Suprapubic skin (tissue), 4 donors: Measurements from ENCODE around the gene RBM5. TPM values are rescaled to one million over a fixed set of nuclear protein-coding genes. Genes with fewer than 3 reads are reported as not detected.

Experiments used
- DNase-seq, 2 donors: peaks; one replicate each; pipeline ENCODE4 v3.0.0-alpha.2; 2019; ENCODE audit warnings: low spot score in 2 of 2
- H3K27ac ChIP-seq: fragments of 200-600 bp; sonication (generic); one replicate; pipeline ENCODE4 v1.5.1; 2019
- H3K27me3 ChIP-seq: fragments of 200-600 bp; sonication (generic); one replicate; pipeline ENCODE4 v1.5.1; 2019
- H3K36me3 ChIP-seq: fragments of 200-600 bp; sonication (generic); one replicate; pipeline ENCODE4 v1.5.1; 2019
- H3K4me1 ChIP-seq: fragments of 200-600 bp; sonication (generic); one replicate; pipeline ENCODE4 v1.5.1; 2019
- H3K4me3 ChIP-seq: fragments of 200-600 bp; sonication (generic); one replicate; pipeline ENCODE4 v1.5.1; 2019; ENCODE audit warnings: mild to moderate bottlenecking
- H3K9me3 ChIP-seq: fragments of 200-600 bp; sonication (generic); one replicate; pipeline ENCODE4 v1.5.1; 2019
- EP300 ChIP-seq: sonication (generic); formaldehyde crosslinking; IDR thresholded peaks from one replicate; pipeline ENCODE4 v1.6.1; 2017; ENCODE audit warnings: antibody characterized with exemption
- POLR2A ChIP-seq, 2 donors: fragments of 450-650 bp; IDR thresholded peaks; one replicate each; pipeline ENCODE4 v1.6.1; 2017; ENCODE audit warnings: antibody characterized with exemption in 2 of 2, mild to moderate bottlenecking in 2 of 2, moderate library complexity in 2 of 2
- POLR2AphosphoS5 ChIP-seq, 3 donors: sonication (generic); formaldehyde crosslinking; IDR thresholded peaks; one replicate each; pipeline ENCODE4 v1.6.1; 2017; ENCODE audit warnings: antibody characterized with exemption in 3 of 3
- WGBS: methylation state at CpG from one replicate; pipeline ENCODE4 v1.1.5; 2018; 5-methylcytosine and 5-hydroxymethylcytosine counted together
- total RNA-seq, 4 donors: library from RNA; depleted of rRNA; stranded (reverse); fragments of >200 nt; gene quantifications; one replicate each; pipeline ENCODE4 v1.1.0, GENCODE V29; 2016
- TF ChIP-seq, protein P1 (sequence below), 2 donors: fragments of 200-600 bp in 1 of 2; fragments of 450-650 bp in 1 of 2; sonication (generic) in 1 of 2; IDR thresholded peaks; one replicate each; pipeline ENCODE4 v1.5.1; 2016 to 2019; ENCODE audit warnings: antibody characterized with exemption in 2 of 2, mild to moderate bottlenecking in 1 of 2, moderate library complexity in 1 of 2

RBM5 gene
- total RNA-seq, 4 donors from 2014 or later, result 129 to 681 (median 208) TPM

DNA sequence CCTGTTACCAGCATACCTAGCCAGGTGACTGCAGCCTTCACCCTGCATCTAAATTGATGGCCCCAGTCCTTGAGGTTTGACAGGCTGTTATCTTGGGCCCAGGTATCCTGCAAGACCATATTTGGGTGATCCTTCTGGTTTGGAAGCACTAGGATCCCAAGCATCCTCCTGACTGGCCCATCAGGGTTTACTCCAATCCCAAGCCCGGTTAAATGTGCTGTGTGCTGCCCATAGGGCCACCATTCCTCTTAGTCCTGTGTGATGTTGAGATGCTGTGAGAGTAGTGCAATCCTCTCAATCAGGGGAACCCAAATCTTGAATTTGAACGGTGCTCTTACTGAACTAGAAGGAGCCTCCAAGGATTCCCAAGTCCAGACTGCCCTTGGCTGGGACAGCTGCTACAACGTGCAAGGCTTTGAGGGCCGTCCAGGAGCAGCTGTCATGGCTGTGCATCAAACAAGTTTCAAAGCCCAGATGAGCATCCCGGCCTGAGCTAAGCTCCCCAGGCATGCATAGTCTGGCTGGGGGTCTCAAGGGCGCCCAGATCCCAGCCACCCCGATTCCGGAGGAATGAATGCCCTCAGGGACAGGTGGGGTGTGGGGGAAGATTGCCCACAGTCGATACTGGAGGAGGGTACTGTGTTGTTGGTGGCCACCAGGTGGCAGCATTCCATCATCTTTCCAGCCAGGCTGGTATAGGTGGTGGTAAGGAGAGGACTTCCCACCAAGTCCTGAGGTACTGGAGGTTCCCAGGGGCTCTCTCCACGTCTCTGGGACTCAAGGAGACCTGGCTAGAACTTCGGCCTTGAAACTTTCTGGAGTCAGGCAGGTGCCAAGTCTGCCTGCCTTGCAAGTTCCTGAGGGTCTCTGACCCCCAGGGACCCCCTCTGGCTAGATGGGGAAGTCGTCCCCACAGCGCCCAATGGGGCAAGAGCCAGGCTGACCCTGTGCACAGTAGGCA lies 32.6 kb downstream of the RBM5 start:
- H3K4me3 ChIP-seq, result no peak overlapping the region
- H3K4me1 ChIP-seq, result peaks cover 49% of the 10 kb centered on the region
- TF ChIP-seq POLR2AphosphoS5 (IDR thresholded peaks at IDR 0.05) (peak in 1 of 3 donors; percentile 72), POLR2A (IDR thresholded peaks at IDR 0.05) (no peak), EP300 (no peak)
- TF ChIP-seq, protein P1, sequence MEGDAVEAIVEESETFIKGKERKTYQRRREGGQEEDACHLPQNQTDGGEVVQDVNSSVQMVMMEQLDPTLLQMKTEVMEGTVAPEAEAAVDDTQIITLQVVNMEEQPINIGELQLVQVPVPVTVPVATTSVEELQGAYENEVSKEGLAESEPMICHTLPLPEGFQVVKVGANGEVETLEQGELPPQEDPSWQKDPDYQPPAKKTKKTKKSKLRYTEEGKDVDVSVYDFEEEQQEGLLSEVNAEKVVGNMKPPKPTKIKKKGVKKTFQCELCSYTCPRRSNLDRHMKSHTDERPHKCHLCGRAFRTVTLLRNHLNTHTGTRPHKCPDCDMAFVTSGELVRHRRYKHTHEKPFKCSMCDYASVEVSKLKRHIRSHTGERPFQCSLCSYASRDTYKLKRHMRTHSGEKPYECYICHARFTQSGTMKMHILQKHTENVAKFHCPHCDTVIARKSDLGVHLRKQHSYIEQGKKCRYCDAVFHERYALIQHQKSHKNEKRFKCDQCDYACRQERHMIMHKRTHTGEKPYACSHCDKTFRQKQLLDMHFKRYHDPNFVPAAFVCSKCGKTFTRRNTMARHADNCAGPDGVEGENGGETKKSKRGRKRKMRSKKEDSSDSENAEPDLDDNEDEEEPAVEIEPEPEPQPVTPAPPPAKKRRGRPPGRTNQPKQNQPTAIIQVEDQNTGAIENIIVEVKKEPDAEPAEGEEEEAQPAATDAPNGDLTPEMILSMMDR (IDR thresholded peaks at IDR 0.05), result peak; percentile 70 to 75
- H3K27me3 ChIP-seq, result no peaks in the 10 kb centered on the region
- DNase-seq, result peak in 1 of 2 donors; percentile 86
- 32% methylated on average over 8 of the region's 13 CpGs for WGBS
- no peaks in the 10 kb centered on the region for H3K9me3 ChIP-seq
- no peak overlapping the region for H3K27ac ChIP-seq
- peaks cover 46% of the 10 kb centered on the region for H3K36me3 ChIP-seq

DNA sequence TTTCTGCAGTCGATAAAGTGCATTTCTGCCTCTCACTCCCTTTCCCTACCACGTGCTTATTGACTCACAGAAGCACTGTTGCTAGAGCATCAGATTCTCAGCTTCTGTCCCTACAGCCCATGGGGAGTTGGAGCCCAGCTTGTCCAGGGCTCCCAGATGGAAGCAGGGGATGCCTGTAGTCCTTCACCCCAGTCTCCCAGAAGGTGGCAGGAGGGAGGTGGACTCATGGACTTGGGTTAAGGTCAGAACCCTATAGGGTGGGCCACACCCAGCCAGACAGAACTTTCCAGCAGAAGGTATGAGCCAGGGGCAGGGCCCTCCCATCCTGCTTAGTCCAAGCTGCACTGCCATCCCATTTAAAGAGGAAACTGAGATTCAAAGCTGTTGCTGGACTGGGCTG lies 33.4 kb downstream of the RBM5 start:
- Histone ChIP-seq H3K4me3 (no peak overlapping the region), H3K36me3 (peaks cover 39% of the 10 kb centered on the region), H3K27ac (no peak overlapping the region), H3K9me3 (no peaks in the 10 kb centered on the region), H3K4me1 (peaks cover 56% of the 10 kb centered on the region), H3K27me3 (no peaks in the 10 kb centered on the region)
- TF ChIP-seq EP300 (no peak), POLR2A (IDR thresholded peaks at IDR 0.05) (no peak), POLR2AphosphoS5 (IDR thresholded peaks at IDR 0.05) (no peak)
- TF ChIP-seq, protein P1 (IDR thresholded peaks at IDR 0.05), result no peak
- peak in 1 of 2 donors; percentile 59 for DNase-seq
- 38% methylated on average over 2 of the region's 2 CpGs for WGBS

DNA sequence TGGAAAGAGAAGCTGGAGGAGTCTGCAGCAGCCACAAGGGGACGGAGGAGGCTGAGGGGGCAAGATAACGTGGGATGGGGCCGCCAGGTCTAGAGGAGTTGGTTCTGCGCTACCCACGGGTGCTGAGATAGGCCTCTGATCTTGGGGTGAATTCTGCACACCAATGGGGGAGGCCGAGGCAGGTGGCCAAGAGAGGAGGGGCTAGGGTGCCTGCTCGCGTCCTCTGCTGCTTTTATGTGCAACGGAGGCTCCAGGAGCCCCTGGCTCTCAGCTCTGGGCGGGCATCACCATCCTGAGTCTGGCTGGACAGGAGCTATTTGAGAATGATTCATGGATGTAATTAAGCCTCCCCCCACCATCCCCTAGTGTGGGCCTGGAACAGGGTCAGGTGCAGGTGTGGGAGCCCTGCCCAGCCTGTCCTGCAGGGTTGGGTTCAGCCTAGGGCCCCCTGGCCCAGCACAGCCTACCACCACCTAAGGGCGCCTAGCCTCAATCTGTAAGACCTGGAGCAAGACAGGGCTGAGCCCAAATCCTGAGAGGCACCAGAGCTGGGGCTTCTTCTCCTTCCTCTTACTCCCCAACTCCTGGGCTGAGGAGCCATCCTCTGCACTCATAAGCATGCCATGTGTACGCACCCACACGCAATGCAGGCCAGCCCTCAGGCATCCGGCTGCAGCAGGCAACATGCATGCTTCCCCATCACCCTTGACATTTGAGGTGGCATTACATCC lies 34.1 kb downstream of the RBM5 start:
- TF ChIP-seq EP300 (no peak), POLR2A (IDR thresholded peaks at IDR 0.05) (no peak), POLR2AphosphoS5 (IDR thresholded peaks at IDR 0.05) (no peak)
- TF ChIP-seq, protein P1 (IDR thresholded peaks at IDR 0.05), result no peak
- no peaks in the 10 kb centered on the region for H3K9me3 ChIP-seq
- H3K27me3 ChIP-seq, result no peaks in the 10 kb centered on the region
- peak in 1 of 2 donors; percentile 63 for DNase-seq
- peaks cover 32% of the 10 kb centered on the region for H3K36me3 ChIP-seq
- H3K4me3 ChIP-seq, result no peak overlapping the region
- WGBS, result 70% methylated on average over 13 of the region's 14 CpGs
- peaks cover 56% of the 10 kb centered on the region for H3K4me1 ChIP-seq
- no peak overlapping the region for H3K27ac ChIP-seq

DNA sequence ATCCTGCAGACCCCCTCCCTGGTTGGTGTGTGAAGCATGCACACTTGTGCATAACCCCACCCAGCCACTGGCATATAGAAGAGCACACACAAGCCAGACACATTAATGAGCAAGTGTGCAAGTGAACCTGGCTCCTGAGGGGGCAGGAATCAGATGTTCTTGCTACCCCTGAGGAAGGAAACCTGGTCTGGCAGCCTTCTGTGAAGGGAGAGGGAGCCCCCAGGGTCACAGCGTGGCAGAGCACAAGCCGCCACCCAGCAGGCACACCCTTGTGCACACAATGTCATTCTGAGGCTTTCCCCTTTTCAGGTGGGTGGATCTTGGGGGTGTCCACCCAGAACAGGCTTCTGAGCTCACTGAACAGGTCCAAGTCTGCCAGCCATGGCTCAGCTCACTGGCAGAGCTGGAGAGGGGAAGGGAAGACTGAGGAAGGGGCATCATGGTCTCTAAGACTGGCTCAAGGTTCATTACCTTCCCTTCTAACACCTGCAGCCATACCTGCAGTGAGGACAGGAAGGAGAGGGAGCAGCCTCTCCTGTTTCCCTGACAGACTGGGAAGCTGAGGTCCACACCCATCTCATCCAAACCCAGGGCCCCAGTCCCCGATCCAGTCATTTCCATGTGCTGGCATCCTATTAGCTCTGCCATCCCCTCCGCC lies 34.8 kb downstream of the RBM5 start:
- peak in 1 of 2 donors; percentile 42 for DNase-seq
- H3K4me1 ChIP-seq, result peaks cover 56% of the 10 kb centered on the region

More for the DNA sequence above, 34.8 kb downstream of the RBM5 start:
- H3K9me3 ChIP-seq, result no peaks in the 10 kb centered on the region
- WGBS, result no CpG with 5 or more reads among the region's 4 CpGs
- H3K4me3 ChIP-seq, result no peak overlapping the region
- no peak overlapping the region for H3K27ac ChIP-seq
- TF ChIP-seq POLR2A (IDR thresholded peaks at IDR 0.05) (no peak), EP300 (no peak), POLR2AphosphoS5 (IDR thresholded peaks at IDR 0.05) (no peak)
- TF ChIP-seq, protein P1 (IDR thresholded peaks at IDR 0.05), result no peak
- H3K27me3 ChIP-seq, result no peaks in the 10 kb centered on the region
- H3K36me3 ChIP-seq, result peaks cover 25% of the 10 kb centered on the region
